Endothelial cell of hepatic sinusoid (primary cell): Measurements from ENCODE around the gene TCEA2.

Experiments used
- in situ Hi-C: cut with HindIII; loops from 2 replicates; pipeline ENCODE4 v1.10.0; 2017; ENCODE audit warnings: low sequenced_read_pairs

TCEA2 gene

GRCh38 chr20:64035066-64035932 lies 27.7 kb upstream of the TCEA2 start:
- in situ Hi-C loops, result no loop called here

GRCh38 chr20:64035933-64036345 lies 27.1 kb upstream of the TCEA2 start, which contains the start of gene C20orf204:
C20orf204 (plus strand) TSS chr20:64036182; CDS start chr20:64036324, 142 bp downstream.
- in situ Hi-C loops, result no loop called here

GRCh38 chr20:64036346-64037198 lies 26.4 kb upstream of the TCEA2 start:
- in situ Hi-C loops, result no loop called here

GRCh38 chr20:64037199-64037497 lies 25.9 kb upstream of the TCEA2 start:
- in situ Hi-C loops, result no loop called here

GRCh38 chr20:64037498-64038213 lies 25.3 kb upstream of the TCEA2 start:
- in situ Hi-C loops, result no loop called here

GRCh38 chr20:64038224-64038564 lies 24.8 kb upstream of the TCEA2 start:
- in situ Hi-C loops, result no loop called here

GRCh38 chr20:64038565-64039292 lies 24.3 kb upstream of the TCEA2 start:
- in situ Hi-C loops, result no loop called here

GRCh38 chr20:64039293-64040160 lies 23.5 kb upstream of the TCEA2 start:
- in situ Hi-C loops, result no loop called here

GRCh38 chr20:64040231-64041039 lies 22.6 kb upstream of the TCEA2 start:
- in situ Hi-C loops, result no loop called here

GRCh38 chr20:64041040-64041780 lies 21.8 kb upstream of the TCEA2 start:
- in situ Hi-C loops, result no loop called here

GRCh38 chr20:64041781-64042053 lies 21.3 kb upstream of the TCEA2 start:
- in situ Hi-C loops, result no loop called here

GRCh38 chr20:64042054-64042781 lies 20.8 kb upstream of the TCEA2 start:
- in situ Hi-C loops, result no loop called here

- in situ Hi-C loops, result no loop called here
Observed at GRCh38 chr20:64043768-64044167, 19.2 kb upstream of the TCEA2 start.

GRCh38 chr20:64044484-64045247 lies 18.3 kb upstream of the TCEA2 start:
- in situ Hi-C loops, result no loop called here

GRCh38 chr20:64045346-64046011 lies 17.5 kb upstream of the TCEA2 start:
- in situ Hi-C loops, result no loop called here

GRCh38 chr20:64047046-64047389 lies 16.0 kb upstream of the TCEA2 start:
- in situ Hi-C loops, result no loop called here

GRCh38 chr20:64047968-64048401 lies 15.0 kb upstream of the TCEA2 start:
- in situ Hi-C loops, result no loop called here
